ENCODE data around the gene DENND2C.

GRCh38 chr1:114632427-114632826, 37.4 kb downstream of the DENND2C start:
- TF ChIP-seq CTCF (IDR thresholded peaks at IDR 0.05) (no peak), EZH2 (IDR thresholded peaks at IDR 0.05) (no peak)

All from neural progenitor cell (in vitro differentiated cells).